Hepatic stellate cell (primary cell): Measurements from ENCODE around the gene KIF13A.
A peak's percentile ranks its signal among the peaks of the same experiment; 100 is the strongest.
"Not testable (repeated sequence)": the region's sequence is repeated elsewhere in the genome, so short reads cannot be mapped to it uniquely, and the experiment has no call there.

Experiments
- DNase-seq: peaks from one replicate; pipeline ENCODE4 v3.0.0; 2011; ENCODE audit warnings: low spot score

KIF13A gene

DNA sequence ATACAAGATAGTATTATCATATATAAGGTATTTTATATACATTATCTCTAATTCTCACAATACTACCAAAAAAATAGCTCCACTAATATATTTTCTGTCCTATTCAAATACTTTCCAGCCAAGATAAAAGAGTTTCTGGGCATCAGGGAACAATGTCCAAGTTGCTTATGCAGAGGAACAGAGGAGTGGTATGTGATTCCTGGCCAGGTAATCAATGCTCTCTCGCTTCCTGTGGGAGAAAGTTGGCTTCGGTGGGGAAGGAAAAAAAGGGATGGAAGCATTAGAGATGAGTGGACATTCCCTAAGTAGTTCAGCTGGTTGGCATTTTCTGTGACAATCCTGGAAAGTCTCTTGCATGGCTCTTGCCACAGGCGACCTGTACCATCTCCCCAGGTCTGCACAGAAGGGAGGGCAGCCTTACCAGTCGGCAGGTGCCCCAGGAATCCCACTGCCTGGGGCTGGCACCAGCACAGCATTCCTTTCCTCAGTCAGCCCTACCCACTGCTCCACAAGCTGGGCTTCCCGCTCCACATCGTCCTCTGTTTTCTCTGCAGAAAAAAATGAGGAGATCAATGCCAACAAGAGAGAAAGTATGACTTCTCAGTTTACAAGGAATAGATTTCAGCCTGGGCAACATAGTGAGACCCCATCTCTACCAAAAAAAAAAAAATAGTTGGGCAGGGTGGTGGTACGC, 202.2 kb downstream of the KIF13A start:
- no peak for DNase-seq

DNA sequence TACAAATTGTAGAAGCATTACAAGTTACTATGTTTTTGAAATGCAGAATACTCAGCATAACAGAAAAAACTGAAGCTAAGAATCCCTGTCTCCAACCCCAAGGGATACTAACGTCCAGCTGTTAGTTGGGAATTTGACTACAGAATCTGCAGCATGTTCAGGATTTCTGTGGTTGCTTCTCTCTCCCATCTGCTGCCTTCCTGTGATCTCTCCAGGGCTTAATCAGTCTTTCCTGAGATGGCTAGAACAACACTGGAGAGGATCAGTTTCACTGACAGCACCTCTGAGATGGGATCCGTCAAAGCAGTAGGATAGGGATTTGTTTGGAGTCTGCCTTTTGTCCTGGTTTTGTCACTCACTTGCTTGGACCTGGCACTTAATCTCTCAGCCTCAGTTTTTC, 207.4 kb downstream of the KIF13A start:
- DNase-seq, result no peak

DNA sequence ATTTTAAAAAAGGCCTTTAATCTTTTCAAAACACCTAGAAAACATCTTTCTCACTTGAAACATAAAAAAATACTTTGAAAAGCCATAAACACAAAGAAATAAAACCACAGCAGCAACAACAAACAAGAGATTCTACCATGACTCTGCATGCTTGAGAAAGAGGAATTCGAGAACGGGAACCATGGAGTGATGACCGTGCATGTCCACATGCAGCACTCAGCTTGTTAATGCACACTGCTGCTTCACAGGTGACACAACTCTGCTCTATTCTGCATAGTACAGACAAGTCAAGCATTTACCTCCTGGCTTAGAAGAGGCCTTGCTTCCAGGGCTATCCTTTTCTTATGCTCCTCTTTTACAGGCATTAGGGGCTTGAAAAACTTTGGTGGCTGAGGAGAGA, 215.8 kb downstream of the KIF13A start:
- DNase-seq, result no peak

GRCh38 chr6:17768881-17769280, 218.6 kb downstream of the KIF13A start:
- no peak for DNase-seq

DNA sequence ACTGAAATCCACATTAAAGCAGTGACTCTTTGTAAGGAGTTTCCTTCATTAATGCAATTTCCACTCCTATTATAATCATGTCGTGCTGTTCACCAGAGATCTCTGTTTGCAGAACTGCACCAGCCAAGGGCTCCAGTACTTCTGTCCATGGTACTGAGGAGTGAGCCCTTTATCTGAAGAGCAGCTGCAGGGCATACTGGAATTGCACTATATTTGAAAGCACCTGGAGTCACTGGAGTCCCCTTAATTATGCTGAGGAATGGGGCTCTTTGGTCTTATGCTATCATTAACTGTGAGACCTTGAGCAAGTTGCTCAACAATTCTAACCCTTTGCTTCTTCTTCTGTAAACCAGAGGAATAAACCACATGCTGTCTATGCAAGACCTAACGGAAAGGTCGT, 219.0 kb downstream of the KIF13A start:
- DNase-seq, result no peak

DNA sequence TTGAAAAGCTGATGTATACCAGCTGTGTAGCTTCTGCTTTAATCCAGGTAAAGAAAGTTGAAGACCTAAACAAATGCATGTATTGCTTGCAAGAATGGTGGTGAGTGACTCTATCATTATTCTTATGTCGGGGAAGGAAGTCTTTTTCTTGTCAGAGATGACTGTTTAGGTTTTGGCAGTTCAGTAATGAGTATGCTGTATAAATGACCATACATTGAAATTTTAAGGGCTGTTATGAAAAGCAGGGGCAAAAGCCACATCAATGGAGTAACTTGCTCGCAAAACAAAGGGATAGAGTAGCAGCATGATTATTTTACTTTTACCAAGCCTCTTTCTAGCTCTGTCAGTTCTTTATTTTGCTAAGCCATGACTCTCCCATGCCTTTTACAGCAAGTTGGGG, 224.8 kb downstream of the KIF13A start:
- no peak for DNase-seq

GRCh38 chr6:17758119-17758518, 229.3 kb downstream of the KIF13A start:
- DNase-seq, result no peak

DNA sequence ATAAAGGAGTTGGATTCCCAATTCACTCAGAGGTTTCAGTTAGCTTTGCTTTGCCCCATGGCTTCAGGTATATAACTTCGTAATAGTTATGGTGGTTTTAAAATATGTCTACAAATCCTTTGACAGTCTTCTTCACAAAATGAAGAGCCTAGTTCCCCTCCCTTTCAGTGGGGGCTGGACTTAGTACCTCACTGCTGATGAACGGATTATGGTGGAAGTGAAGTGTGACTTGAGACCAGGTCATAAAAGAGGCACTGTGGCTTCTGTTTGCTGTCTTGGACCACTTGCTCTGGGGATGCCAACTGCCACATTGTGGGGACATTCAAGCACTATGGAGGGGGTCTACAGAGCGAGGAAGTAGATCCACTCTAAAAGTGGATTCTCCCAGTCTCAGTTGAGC, 233.2 kb downstream of the KIF13A start:
- no peak for DNase-seq

- DNase-seq, result not testable (repeated sequence)
These were observed 242.1 kb downstream of the KIF13A start for GRCh38 chr6:17745324-17745723.

- DNase-seq, result not testable (repeated sequence)
These were observed 242.6 kb downstream of the KIF13A start for GRCh38 chr6:17744757-17745308.

DNA sequence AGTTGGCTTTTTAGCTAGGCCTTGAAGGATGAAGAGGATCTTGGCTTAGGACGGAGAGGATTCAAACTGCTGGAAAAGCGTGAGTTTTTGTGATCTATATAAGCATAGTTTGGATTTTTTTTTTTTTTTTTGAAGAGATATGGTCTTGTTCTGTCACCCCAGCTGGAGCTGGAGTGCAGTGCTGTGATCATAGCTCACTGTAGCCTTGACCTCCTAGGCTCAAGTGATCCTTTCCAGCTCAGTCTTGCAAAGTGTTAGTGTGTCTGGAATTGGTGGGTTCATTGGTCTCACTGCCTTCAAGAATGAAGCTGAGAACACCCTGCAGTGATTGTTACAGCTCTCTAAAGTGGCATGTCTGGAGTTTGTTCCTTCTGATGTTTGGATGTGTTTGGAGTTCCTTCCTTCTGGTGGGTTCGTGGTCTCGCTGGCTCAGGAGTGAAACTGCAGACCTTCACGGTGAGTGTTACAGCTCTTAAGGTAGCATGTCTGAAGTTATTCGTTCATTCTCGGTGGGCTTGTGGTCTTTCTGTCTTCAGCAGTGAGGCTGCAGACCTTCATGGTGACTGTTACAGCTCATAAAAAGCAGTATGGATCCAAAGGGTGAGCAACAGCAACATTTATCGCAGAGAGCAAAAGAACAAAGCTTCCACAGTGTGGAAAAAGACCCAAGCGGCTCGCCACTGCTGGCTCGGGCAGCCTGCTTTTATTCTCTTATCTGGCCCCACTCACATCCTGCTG, 243.2 kb downstream of the KIF13A start:
- DNase-seq, result no peak

DNA sequence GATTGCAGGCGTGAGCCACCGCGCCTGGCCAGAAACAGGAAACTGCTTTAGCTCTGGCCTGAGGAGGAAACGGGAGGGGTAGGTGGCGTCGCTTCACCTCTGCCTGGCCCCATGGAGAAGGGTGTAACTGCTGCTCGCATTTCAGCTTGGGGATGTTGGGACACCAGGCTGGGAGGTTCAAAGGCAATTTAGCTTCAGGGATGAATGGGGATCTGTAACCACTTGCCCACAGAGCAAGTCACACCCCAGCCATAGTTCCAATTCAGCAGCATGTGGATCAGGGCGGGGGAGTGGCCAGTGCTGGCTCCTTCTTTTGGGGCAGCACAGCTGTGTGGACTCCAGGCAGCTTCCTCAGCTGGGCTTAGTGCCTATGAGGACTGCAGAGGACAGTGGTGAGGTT, 245.9 kb downstream of the KIF13A start:
- DNase-seq, result no peak

DNA sequence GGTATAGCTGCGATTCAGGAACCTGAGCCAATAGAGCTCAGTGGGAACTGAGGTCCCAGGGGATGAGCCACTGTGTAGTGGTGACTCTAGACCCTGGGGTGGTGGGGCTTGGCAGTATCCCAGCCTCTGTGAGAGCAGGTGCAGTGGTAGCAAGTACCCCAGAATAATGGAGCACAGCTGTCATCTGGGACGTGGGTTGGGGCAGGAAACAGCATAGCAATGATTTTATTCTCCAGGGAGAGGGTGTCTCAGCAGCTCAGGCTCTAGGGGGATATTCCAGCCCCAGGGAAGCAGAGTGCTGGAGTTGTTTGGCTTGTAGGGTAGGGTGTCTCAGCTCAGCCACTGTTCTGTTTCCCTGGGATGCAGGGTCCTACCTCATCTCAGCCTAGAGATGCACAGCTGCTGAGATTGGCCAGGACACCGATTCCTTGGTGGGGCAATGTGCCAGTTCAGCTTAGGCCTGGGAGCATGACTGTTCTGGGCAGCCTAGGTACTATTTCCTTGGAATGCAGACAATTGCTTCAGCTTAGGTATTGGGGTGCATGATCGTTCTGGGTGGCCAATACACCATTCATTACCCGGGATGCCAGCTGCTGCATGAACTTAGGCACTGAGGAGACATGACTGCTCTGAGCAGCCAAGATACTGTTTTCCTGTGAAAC, 246.7 kb downstream of the KIF13A start:
- no peak for DNase-seq

DNA sequence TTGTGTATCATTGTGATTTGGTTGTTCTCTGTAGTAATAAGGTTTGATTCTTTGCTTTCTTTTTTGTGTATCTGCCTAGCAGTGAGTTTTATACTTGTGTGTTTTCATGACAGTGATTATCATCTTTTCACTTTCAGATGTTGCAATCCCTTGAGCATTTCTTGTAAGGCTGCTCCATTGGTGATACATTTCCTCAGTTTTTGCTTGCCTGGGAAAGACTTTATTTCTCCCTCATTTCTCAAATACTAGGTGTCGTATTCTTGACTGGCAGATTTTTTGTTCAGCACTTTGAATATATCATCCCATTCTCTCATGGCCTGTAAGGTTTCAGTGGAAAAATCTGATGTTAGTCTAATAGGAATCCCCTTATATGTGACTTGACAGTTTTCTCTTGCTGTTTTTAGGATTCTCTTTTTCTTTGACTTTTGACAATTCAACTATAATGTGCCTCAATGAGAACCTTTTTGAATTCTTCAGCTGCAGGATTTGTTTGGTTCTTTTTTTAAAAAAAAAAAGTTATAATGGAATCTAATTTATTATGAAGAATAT, 249.7 kb downstream of the KIF13A start:
- no peak for DNase-seq

DNA sequence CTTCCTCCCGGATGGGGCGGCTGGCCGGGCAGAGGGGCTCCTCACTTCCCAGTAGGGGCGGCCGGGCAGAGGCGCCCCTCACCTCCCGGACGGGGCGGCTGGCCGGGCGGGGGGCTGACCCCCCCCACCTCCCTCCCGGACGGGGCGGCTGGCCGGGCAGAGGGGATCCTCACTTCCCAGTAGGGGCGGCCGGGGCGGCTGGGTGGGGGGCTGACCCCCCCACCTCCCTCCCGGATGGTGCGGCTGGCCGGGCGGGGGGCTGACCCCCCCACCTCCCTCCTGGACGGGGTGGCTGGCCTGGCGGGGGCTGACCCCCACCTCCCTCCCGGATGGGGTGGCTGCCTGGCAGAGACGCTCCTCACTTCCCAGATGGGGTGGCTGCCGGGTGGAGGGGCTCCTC, 252.1 kb downstream of the KIF13A start:
- DNase-seq, result not testable (repeated sequence)

DNA sequence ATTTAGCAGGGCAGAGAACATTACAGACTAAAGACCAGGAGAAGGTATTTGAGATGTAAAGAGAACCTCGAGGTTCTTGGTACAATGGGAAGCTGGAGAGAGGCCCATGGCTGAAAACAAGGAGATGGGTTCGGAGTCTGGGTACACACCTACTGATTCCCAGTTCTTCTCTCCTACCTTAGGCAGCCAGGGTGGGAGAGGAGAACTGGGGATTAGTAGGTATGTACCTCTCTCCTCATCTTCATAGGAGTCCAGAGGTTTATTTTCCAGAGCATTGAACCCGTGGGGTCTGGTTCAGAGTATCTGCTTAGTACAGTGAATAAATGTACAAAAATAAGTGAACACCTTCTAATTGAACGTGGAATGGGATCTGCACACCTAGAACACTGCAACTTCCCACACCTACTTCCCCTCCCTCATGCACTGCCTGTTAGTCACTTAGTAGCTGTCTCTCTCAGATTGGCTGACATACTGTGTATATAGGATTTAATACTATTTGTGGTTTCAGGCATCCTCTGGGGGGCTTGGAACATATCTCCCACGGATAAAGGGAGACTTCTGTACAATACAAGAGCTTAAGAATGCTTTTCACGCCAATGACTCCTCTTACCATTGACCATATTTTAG, 257.2 kb downstream of the KIF13A start:
- DNase-seq, result no peak

DNA sequence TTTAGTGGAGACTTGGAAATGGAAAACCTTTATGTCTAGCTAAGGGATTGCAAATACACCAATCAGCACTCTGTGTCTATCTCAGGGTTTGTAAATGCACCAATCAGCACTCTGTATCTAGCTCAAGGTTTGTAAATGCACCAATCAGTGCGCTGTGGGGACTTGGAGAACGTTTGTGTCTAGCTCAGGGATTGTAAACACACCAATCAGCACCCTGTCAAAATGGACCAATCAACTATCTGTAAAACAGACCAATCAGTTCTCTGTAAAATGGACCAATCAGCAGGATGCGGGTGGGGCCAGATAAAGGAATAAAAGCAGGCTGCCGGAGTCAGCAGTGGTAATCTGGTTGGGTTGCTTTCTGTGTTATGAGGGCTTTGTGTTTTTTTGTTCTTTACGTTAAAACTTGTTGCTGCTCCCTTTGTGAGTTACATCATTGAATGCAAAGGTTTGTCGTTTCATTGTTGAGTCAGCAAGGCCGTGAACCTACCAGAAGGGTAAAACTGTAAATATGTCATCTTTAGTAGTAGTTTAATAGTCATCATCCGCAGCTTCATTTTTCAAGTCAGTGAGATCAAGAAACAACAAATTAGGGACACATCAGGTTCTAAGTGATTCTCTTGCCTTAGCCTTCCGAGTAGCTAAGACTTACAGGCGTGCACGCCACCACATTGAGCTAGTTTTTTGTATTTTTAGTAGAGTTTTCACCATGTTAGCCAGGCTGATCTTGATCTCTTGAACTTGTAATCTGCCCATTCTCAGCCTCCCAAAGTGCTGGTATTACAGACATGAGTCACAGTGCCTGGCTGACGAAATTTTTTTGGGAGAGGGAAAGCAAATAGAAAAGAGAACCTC, 258.0 kb downstream of the KIF13A start:
- no peak for DNase-seq

- no peak for DNase-seq
These were observed 258.7 kb downstream of the KIF13A start for GRCh38 chr6:17728551-17729222.

DNA sequence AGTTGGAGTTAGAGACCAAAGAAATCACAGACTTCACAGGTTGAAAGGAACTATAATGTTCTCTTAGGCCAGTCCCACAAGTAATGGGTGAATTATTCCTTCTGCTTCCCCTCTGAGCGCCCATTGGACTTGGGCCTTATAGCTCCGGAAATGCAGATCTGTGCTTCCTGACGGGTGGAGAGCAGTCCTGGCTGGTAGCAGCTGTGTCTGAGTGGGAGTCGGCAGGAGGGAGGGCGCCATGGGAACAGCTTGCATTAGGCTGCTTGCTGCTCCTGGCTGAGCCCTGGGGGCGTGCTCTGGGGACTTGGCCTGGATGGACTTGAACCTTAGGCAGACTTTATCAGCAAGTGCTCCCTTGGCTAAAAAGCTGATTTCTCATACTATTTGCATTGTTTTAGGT, 262.4 kb downstream of the KIF13A start:
- DNase-seq, result peak; percentile 60

- DNase-seq, result no peak
These were observed 263.1 kb downstream of the KIF13A start for GRCh38 chr6:17724341-17724740.

- no peak for DNase-seq
These were observed 265.8 kb downstream of the KIF13A start for GRCh38 chr6:17721671-17722070.
